ENCODE measurements around the gene COL9A3. TPM values are rescaled to one million over a fixed set of nuclear protein-coding genes. Genes with fewer than 3 reads are reported as not detected.
A peak's percentile ranks its signal among the peaks of the same experiment; 100 is the strongest.

The COL9A3 gene
- total and polyA plus RNA-seq, 8 donors: 2.3 to 107 (median 56.2) TPM

- DNase-seq (no peak), ATAC-seq (no peak)
- Histone ChIP-seq H3K4me1 (peaks cover 16 to 19% of the 10 kb centered on the region in 2 donors), H3K9me3 (no peaks in the 10 kb centered on the region), H3K27me3 (peaks cover 6 to 28% of the 10 kb centered on the region in 2 donors), H3K36me3 (no peaks in the 10 kb centered on the region), H3K4me3 (no peak overlapping the region), H3K27ac (no peak overlapping the region)
- no peak for TF ChIP-seq CTCF (IDR thresholded peaks at IDR 0.05)
- intact Hi-C loops (cut with DNase I): no loop called here
These were observed 6.2 kb downstream of the COL9A3 start for GRCh38 chr20:62822788-62823651.

GRCh38 chr20:62823688-62824475, 7.0 kb downstream of the COL9A3 start:
- TF ChIP-seq CTCF (IDR thresholded peaks at IDR 0.05): no peak
- intact Hi-C loops (cut with DNase I): no loop called here
- Histone ChIP-seq H3K36me3 (no peaks in the 10 kb centered on the region), H3K4me1 (peaks cover 11 to 13% of the 10 kb centered on the region in 2 donors), H3K27ac (no peak overlapping the region), H3K9me3 (no peaks in the 10 kb centered on the region), H3K27me3 (peaks cover 0 to 20% of the 10 kb centered on the region in 2 donors), H3K4me3 (no peak overlapping the region)
- DNase-seq (no peak), ATAC-seq (no peak)

- Histone ChIP-seq H3K27me3 (peaks cover 0 to 11% of the 10 kb centered on the region in 2 donors), H3K36me3 (no peaks in the 10 kb centered on the region), H3K9me3 (no peaks in the 10 kb centered on the region), H3K27ac (no peak overlapping the region), H3K4me3 (no peak overlapping the region), H3K4me1 (peaks cover 7% of the 10 kb centered on the region in 2 donors)
- peak; percentile 76 for ATAC-seq
- peak in 2 of 4 donors; percentile 63 to 66 for DNase-seq
- intact Hi-C loops (cut with DNase I): no loop called here
- no peak for TF ChIP-seq CTCF (IDR thresholded peaks at IDR 0.05)
These were observed 7.9 kb downstream of the COL9A3 start for GRCh38 chr20:62824476-62825332.

- Histone ChIP-seq H3K9me3 (no peaks in the 10 kb centered on the region), H3K36me3 (no peaks in the 10 kb centered on the region), H3K4me1 (peaks cover 7% of the 10 kb centered on the region in 2 donors), H3K4me3 (no peak overlapping the region), H3K27me3 (peaks cover 0 to 4% of the 10 kb centered on the region in 2 donors), H3K27ac (no peak overlapping the region)
- no peak for DNase-seq
- no peak for TF ChIP-seq CTCF (IDR thresholded peaks at IDR 0.05)
- ATAC-seq: no peak
- intact Hi-C loops (cut with DNase I): no loop called here
These were observed 8.6 kb downstream of the COL9A3 start for GRCh38 chr20:62825333-62825985.
